Raji (cell line): ENCODE data around the gene TNFAIP8.

Experiments used
- POLR2A ChIP-seq: IDR thresholded peaks from 2 replicates; pipeline ENCODE4 v1.6.1; 2011; ENCODE audit warnings: low read depth, low read length, control low read depth; ENCODE audit not compliant: insufficient read depth

TNFAIP8 gene

DNA sequence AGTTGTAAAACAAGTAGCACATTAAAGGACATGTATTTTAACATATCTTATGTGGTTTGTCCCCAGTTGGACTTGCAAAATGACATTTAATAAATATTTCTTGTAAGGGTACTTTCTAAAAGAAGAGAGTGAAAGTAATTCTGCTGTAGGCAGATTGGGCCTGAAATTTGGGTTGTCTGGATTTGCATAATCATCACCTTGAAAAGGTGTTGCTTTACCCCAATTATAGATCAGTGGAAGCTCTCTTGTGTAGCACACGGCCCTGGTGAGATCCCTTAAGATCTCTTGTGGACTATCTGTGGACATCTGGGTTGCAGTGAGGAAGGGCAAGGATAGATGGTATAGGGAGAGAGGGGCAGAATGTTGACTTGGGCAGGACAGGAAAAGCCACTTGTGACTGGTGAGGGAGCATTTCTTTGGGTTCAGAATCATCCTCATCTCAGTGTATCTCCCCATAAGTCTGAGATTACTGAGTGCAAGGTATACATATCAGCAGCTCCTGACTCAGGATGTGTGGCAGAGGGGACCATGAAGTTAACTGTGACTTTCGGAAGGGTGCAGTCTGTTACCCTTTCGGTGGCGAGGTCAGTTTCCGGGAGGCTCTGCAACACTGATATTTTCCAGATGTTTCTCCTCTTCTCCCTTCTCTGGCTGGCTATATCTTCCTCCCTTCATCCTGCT lies 2.0 kb upstream of the TNFAIP8 start:
- peak; percentile 35; the same call in 1 of the 2 replicates for TF ChIP-seq POLR2A

- no peak for TF ChIP-seq POLR2A
Observed at GRCh38 chr5:119354537-119355243, 1.1 kb upstream of the TNFAIP8 start.

DNA sequence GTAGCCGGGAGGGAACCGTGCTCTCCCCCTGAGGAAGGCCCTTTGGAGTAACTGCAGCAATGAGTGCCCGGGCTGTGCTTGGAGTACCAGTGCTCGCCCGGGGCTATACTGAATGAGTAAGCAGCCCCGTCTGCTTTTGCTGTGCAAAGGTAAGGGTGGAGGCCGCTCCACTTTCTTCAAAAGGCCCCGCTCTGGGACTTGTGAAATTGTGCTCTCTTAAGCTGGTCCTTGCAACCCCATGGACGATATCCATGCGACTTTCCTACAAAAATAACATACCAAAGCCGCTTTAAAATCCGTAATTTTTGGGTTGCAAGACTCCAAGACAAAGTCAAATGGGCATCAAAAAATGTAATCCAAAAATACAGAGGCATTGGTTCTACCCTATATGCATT lies 578 bp upstream of the TNFAIP8 start:
- no peak for TF ChIP-seq POLR2A

- TF ChIP-seq POLR2A: no peak
Observed at GRCh38 chr5:119356612-119357188, 881 bp downstream of the TNFAIP8 start.

DNA sequence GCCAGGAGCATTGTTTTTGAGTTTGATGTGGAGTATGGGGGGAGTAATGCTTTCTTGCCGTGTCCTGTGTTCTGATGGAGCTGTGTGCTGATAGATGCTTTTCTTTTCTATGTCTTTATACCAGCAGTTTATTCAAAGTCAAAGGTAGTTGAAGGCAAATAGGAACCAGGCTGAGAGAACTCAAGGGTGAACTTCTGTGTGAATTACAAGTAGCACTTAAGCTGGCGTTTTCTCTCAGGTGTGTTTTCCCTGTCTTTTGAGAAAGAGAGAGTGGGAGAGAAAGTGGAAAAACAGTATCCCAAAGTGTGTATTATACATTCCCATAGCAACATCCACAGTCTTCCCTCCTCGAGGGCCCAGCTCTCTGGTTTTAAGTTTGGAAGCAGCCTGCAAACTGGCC lies 1.5 kb downstream of the TNFAIP8 start:
- TF ChIP-seq POLR2A: no peak

- no peak for TF ChIP-seq POLR2A
Observed at GRCh38 chr5:119357808-119358529, 2.1 kb downstream of the TNFAIP8 start.

DNA sequence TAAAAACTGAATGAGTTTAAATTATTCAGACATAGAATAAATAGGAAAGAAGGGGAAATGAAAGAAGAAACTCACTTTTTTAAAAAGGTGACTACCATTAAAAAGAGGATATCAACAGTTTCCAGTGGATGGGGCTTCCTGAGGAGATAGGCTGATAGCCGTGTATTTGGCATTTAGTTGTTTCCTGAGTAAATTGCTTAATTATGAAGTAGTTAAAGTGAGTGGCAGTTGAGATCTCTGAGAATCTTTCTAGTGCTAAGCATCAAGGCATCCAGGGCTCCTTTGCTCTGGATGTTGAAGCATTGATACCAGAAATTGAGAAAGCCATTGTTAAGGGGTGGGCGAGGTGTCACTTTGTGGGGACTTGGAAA lies 2.7 kb downstream of the TNFAIP8 start:
- TF ChIP-seq POLR2A: no peak

DNA sequence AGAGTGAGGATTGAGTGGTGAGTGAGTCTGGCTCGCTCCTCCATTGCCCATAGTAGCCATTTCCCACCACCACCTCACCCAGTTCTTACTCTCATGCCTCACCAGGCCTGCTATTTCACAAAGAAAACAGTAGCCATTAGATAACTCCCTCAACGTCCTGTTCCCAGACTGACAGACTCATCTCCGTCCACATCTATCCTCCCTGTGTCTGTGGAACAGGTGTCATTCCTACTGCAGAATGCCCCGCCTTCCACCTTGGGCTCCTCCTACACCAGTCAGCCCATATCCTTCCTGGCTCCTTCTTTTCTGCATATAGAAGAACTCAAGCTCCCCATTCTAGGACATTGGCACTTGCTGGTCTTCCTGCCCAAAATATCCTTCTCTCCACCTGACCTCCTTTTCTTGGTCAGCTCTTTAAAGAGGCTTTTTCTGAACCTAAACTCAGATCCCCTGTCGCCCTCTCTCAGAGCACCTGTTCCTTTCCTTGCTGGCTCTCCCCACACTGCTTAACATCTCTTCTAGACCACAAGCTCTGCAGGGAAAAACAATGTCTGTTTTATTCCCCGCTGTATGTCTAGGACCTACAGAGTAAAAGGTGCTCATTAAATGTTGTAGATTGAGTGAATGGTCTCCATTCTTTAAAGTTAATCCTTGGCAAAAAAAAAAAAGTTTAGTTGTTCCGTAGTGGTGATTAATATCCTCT lies 3.2 kb downstream of the TNFAIP8 start:
- TF ChIP-seq POLR2A: no peak

DNA sequence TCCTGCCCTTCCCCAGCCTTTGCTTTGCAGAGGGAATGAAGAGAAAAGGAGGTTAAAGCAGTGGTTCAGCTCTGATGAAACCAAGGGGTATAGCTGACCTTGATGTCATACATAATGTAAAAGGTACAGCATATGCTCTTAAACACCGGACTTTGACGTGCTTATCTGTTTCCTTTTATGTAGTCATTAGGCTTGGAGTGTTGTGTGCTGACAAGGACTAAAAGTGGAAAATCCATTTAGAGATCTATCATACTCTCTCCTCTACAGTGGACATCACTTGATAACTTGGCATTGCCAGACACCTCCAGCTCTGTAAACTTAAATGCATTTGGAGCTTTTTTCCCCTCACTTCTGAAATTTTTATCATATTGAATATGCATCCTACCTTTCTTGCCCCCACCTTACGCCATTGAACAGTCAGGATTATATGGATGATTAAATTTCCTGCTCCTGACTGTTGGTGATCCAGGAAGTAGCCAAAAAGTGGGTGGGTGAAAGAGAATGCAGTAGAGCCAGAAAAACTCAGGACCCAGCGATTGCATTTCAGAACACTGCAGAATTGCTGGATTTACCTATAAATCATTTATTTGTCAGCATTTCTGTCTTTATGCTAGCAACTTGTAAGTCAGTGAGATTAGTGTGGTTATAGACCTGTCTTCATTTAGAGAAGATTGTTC lies 4.1 kb downstream of the TNFAIP8 start:
- TF ChIP-seq POLR2A: no peak

DNA sequence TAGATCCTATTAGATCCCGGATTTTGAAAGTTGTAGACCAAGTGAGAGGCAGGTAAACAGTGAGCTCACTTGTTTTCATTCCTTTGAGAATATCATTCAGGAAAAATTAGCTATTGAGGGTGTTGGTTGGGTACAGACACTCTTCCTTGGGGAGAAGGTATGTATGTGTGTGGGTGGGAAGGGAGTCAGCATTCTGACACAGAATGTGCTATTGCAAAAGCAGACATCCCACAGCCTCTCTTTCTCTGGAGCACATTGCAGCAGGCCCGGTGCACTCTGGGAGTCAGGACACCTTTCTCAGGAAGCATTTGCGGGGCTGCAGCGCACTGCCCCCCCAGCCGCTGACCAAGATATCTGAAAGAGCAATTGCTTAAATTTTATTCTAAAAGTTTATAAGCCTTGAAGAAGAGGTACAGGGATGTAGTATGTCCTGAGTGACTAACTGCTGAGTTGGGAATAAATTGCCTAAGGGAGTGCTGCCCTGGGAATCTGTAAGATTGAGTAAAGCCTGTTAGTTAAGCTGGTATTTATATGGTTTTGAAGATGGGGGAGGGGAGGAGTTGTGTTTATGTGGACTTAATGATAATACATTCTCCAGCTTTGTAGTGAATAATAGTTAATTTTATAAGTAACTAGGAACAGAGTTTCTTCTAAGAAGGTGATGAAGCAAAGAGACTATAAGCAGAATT lies 5.2 kb downstream of the TNFAIP8 start:
- no peak for TF ChIP-seq POLR2A

DNA sequence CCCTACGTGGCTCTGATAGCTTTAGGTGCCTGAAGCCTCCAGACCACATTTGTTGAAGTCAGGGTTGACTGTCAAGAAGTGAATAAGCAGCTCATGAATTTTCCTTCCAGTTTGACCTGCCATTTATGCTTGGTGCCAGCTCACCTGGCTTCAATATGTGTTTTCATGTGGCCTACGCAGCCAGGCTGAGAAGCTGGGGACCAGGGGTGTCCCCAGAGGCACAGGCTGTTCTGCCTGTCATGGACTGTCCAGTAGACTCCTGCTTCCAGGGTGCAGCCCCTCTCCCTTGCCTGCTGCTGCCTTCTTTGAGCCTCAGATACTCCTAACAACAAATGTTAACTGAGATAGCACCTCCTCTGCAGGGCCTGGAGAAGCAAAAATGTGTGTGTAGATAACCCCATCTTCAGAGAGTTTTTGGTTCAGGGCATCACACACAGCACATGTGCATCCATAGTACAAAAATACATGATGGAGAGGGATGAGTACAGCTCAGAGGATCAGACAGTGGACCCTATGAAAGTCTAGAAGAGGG lies 5.8 kb downstream of the TNFAIP8 start:
- TF ChIP-seq POLR2A: no peak

DNA sequence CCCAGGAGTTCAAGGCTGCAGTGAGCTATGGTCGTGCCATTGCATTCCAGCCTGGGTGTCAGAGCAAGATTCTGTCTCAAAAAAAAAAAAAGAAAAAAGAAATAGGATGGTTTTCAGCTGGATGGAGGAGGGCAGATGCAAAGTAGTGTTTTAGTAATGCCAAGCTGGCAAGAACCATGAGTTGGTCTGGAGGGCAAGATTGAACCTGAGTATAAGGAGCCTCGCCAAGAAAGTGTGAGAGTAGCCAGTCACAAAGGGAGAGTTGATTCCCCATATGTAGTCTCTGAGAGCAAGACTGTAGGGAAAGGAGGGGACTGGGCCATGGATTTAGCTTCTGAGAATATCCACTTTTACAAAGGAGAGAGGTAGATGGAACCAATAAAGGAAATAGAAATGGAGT lies 6.9 kb downstream of the TNFAIP8 start:
- TF ChIP-seq POLR2A: no peak

DNA sequence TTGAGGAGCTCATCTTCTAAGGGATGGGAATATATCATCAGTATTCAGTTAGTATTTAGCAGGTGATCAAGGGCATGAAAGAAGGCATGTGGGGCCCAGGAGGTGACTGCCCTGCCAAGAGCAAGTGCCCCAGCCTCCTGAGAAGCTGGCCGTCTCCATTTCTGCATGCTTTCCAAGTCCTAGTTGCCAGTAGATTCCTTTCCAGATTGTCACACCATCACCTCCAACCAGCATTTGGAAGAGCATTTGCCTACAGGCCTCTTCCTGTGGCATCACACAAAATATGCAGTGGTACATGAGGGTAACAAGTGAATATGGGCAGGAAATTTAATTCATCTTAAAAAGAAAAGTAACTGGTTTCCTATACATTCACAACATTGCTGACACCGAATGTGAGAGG lies 7.5 kb downstream of the TNFAIP8 start:
- TF ChIP-seq POLR2A: no peak

- no peak for TF ChIP-seq POLR2A
Observed at GRCh38 chr5:119363936-119364335, 8.1 kb downstream of the TNFAIP8 start.
